GM19463 (cell line): ENCODE results near the gene PYHIN1.
A peak's percentile ranks its signal among the peaks of the same experiment; 100 is the strongest.

Experiments used
- ATAC-seq: cut with Tn5 transposase; IDR thresholded peaks from one replicate; pipeline ENCODE4 v1.9.1; 2021; ENCODE audit warnings: mild to moderate bottlenecking, moderate library complexity; ENCODE audit not compliant: unreplicated experiment

Gene PYHIN1

GRCh38 chr1:158931055-158931737 lies at the start of gene PYHIN1:
PYHIN1 (plus strand) TSS chr1:158931552; CDS start chr1:158936911, 5,359 bp downstream.
- no peak for ATAC-seq

DNA sequence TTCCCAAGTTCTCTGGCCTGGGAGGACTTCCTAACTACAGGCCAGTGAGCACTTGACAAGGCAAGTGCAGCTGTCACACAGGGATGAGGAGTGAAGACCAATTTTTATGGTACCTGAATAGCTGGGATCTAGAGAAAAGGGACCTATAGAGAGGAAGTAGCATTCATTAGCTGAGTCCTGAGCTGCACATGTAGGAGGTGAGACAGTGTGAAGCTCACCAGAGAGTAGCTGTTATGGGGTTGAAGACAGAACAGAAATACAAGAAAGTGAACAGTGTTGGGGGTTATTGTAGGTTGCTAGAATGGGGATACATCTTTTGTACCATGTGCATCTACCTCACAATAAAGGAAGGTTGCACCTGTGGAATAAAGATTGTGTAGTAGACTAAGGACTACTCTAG lies 37.7 kb upstream of the PYHIN1 start:
- no peak for ATAC-seq

DNA sequence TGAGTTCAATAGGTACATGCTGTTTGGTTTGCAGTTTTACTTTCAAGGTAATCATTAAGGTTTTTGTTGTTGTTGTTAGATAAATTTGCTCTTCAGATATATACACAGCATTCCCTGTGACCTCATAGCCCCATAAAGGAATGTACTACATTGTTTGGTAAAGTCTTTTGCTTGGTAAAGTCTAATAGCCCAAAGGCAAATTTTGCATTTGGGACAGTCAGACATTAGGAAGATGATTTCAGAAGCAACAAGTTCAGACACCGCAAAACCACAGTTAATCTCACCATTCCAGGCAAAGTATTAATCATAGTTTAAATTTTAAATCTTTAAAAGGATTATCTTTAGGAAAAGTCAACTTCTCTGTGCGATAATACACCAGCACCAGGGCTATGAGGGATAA lies 32.6 kb upstream of the PYHIN1 start:
- ATAC-seq, result no peak

GRCh38 chr1:158901623-158902022 lies 29.7 kb upstream of the PYHIN1 start:
- ATAC-seq, result no peak

DNA sequence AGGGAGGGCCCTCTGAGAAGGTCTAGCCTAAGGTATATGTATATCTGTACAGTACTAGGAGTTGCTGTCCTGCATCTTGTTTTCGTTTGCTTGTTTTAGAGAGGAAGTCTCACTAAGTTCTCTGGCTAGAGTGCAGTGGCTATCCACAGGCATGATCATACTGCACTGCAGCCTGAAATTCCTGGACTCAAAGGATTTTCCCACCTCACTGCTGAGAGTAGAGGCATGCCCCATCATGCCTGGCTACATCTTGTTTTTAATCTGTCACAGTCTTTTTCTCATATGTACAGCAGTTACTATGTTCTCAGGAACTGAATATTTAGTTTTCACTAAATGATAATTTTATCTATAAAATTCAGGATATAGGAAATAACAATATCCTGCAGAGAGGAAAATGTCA lies 15.3 kb upstream of the PYHIN1 start:
- no peak for ATAC-seq

DNA sequence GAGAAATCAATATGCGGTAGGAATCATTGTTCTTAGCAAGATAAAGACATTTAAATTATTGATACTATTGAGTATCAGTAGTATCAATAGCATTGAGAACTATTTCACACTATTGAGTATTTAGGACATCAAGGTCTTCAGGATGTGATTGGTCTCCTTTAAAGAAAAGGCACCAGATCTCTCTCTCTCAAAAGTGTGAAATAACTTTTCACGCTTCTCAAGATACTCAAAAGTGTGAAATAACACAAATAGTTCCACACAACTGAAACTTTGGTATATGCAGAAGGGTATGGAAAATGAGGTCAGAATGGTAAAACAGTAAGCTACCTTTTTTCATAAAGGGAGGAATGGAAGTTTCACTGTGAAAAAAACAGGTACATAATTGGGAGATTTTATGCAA lies 6.7 kb upstream of the PYHIN1 start:
- no peak for ATAC-seq

DNA sequence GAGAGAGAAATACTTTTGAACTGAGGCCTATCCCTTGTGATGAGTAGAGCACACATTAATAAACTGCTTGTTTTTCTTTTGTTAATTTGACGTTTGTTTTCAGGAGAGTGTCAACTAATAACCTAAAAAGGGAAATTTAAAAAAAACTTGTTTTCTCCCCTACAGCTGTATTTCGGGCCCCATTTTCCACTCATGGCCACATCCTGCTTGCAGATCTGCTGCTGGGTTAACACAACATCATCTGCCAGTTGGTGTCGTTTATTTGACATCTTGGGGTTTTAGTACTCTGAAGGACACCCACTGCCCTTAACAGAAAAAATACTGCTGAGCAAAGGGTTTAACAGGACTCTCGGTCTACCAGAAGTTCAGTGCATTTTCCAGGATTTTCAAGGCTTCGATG lies 848 bp upstream of the PYHIN1 start:
- no peak for ATAC-seq

DNA sequence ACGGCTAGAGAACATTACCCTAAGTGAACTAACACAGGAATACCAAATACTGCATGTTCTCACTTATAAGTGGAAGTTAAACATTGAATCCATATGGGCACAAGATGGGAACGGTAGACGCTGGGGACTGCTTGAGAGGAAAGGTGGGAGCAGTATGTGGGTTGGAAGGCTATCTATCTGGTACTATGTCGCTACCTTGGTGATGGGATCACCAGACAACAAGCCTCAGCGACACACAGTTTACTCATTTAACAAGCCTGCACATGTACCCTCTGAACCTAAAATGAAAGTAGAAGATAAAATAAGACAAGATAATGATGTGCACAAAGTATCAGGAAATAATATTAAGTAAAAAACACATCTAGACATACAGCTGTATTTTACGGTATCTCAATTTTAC lies 819 bp downstream of the PYHIN1 start:
- no peak for ATAC-seq

GRCh38 chr1:158933621-158934020 lies 2.3 kb downstream of the PYHIN1 start:
- ATAC-seq, result no peak

GRCh38 chr1:158939180-158939579 lies 7.8 kb downstream of the PYHIN1 start:
- ATAC-seq, result no peak

DNA sequence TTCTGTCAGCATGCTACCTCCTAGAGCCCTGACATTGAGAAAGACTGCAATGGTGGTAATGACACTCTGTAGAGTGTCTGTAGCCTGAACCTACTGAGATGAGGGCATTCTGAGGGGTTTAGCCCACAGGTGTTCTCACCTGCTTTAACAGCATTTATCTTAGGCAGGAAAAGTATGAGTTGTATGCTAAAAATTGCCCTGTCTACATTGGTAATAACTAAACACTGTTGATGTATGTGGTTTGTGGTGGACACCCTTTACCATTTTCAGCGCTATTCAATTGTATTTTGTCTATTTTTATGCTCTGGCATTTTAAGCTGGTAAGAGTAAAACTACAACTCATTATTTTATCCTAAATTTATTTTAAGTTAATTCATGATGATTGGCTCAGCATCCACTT lies 10.0 kb downstream of the PYHIN1 start:
- no peak for ATAC-seq

- no peak for ATAC-seq
Measured at GRCh38 chr1:158942490-158942889, 11.1 kb downstream of the PYHIN1 start.

DNA sequence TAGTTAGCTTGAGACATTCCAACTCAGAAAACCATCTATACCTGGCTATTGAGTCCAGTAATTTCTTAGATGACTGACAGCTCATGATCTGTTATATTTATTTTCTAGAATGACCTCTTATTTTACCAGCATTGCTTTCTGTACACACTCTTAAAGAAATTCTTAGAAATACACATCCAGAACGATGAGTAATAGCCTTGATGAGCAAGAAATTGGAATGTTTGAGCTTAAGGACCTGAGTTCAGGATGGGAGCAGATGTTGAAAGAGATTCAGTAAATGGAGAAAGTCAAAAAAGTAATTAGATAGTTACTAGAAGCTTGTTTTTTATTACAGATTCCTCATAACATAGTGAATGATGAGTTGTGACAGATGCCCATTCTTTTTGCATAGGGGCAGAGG lies 11.7 kb downstream of the PYHIN1 start:
- no peak for ATAC-seq

- no peak for ATAC-seq
Measured at GRCh38 chr1:158945061-158945460, 13.7 kb downstream of the PYHIN1 start.

DNA sequence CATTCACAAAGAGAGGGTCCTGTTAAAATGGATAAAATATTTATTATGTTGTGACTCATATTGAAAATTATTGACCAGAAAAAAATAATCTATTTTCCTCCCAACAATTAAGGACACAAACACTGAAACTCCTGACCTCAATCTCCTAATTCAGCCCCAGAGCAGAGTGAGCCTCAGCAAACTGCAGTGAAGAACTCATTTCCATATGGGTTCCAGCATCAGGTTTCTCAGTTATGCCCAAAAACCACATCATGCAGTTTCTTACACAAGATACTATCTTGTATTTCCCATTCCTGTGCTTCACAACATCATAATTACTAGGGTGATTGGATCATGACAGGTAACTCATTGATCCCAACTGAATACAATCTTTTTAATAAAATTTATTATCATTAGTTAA lies 15.4 kb downstream of the PYHIN1 start:
- ATAC-seq, result no peak

DNA sequence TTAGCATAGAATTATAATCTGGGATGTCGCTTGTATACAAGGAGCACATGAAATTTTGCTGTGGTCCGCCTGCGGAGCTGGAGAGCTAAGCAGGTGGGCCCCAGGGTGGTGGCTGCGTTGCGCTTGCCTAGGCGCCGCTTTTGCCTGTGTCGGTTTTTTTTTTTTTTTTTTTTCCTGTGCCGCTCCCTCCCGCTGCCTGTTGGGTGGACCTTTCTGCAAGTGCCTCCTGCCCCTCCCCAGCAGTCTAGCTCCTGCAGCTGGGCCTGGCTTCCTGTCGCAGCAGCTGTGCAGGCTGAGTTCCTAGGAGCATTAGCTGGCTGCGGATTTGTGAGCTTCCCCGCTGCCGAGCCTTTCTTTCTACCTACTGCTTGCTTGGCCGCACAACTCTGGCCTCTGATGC lies 20.6 kb downstream of the PYHIN1 start:
- peak; percentile 69 for ATAC-seq

DNA sequence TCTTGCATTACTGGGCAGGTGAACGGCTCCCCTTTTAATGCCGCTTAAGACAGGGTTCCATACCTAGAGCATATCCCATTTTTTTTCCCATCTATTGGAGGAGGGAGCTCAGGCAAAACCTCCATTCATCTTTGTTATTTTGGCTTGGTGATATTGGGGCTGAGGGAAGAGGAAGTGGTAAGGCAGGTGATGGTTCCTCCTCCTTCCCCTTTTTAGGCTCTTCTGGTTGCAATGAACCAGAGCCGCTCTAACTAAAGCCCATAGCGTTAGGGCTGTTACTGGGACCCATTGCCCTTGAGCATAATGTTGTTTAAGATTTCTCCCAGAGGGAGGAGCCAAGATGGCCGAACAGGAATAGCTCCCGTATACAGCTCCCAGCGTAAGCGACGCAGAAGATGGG lies 21.1 kb downstream of the PYHIN1 start:
- ATAC-seq, result peak; percentile 56

- no peak for ATAC-seq
Measured at GRCh38 chr1:158961178-158961577, 29.8 kb downstream of the PYHIN1 start.

- no peak for ATAC-seq
Measured at GRCh38 chr1:158962983-158963382, 31.6 kb downstream of the PYHIN1 start.

DNA sequence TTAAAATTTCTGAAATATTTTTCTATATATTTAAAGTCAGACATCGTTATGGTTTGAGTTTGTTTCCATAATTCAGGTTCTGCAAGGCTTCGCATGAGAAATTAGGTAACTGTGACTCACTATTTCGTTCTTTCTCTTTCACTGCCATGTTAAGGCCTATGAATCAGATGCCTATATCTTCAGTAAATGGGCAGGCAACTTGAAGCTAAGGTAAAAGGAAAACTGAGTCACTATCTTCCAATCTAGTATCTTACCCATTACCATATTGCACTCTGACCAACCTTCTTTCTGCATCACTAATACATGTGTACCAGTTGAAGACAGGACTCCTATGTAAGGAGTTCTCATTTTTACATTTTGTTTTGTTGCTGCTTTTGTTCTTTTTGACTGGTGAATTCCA lies 37.8 kb downstream of the PYHIN1 start:
- ATAC-seq, result no peak

GRCh38 chr1:158969855-158970254 lies 38.5 kb downstream of the PYHIN1 start:
- ATAC-seq, result no peak

DNA sequence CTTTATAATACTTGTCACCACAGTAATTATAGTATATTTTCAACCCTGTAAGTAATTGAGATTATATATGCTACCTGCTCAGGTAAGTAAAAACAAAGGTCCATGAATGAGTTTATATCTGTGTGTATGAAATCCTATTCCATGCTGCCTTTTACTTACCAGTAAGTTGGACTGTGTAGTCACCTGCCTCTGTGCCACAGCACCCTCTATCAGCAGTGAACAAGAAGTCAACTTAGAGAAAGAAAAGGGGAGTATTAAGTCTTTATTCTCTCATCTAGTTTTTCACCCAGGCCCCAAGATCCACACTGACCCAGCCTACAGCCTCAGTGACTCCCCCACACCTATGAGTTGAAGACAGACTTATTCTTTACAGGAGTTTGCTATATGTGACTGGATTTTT lies 41.5 kb downstream of the PYHIN1 start:
- ATAC-seq, result no peak

- ATAC-seq, result no peak
Measured at GRCh38 chr1:158976219-158976618, 44.9 kb downstream of the PYHIN1 start.
